T-helper 17 cell (primary cell): ENCODE measurements around the gene MANSC1. TPM values are rescaled to one million over a fixed set of nuclear protein-coding genes. Genes with fewer than 3 reads are reported as not detected.
"Not testable (repeated sequence)": the region's sequence is repeated elsewhere in the genome, so short reads cannot be mapped to it uniquely, and the experiment has no call there.

Source experiments
- ATAC-seq: fragments of 150-1000 bp; cut with Tn5 transposase; 2 replicates; pipeline ENCODE4 v1.10.0; 2021; ENCODE audit warnings: mild to moderate bottlenecking, moderate library complexity
- DNase-seq, 3 donors: peaks; one replicate each; pipeline versions ENCODE4 v3.0.0 to v3.0.0-alpha.2; 2020 to 2021
- H3K9me3 ChIP-seq: one replicate; pipeline ENCODE4 v1.7.0; 2013; ENCODE audit warnings: low read length, mild to moderate bottlenecking; ENCODE audit not compliant: control insufficient read depth, poor library complexity, severe bottlenecking
- H3K27ac Mint-ChIP-seq: one replicate; pipeline ENCODE4 v1.8.0; 2022; ENCODE audit warnings: mild to moderate bottlenecking, moderate library complexity, mixed read lengths
- H3K27me3 Mint-ChIP-seq: one replicate; pipeline ENCODE4 v1.8.0; 2022; ENCODE audit warnings: mixed read lengths
- H3K36me3 Mint-ChIP-seq: one replicate; pipeline ENCODE4 v1.8.0; 2022; ENCODE audit warnings: low read depth, mixed read lengths
- H3K4me1 Mint-ChIP-seq: one replicate; pipeline ENCODE4 v1.8.0; 2022; ENCODE audit warnings: mild to moderate bottlenecking, mixed read lengths
- H3K4me3 Mint-ChIP-seq: one replicate; pipeline ENCODE4 v1.8.0; 2022; ENCODE audit warnings: mild to moderate bottlenecking, moderate library complexity, mixed read lengths
- total RNA-seq, 4 donors: library from RNA in 2 of 4; stranded (reverse) in 2 of 4; gene quantifications; one replicate each; pipeline ENCODE4 v1.2.3 and lab custom pipeline; 2022 to 2026

Gene MANSC1
- total RNA-seq, 2 donors from 2014 or later: 0.12 TPM; not detected in 1

- no peak for DNase-seq
- H3K9me3 ChIP-seq: no peaks in the 10 kb centered on the region
- Mint-ChIP-seq H3K36me3 (peaks cover 6% of the 10 kb centered on the region), H3K27me3 (peaks cover 15% of the 10 kb centered on the region), H3K4me3 (no peak overlapping the region), H3K27ac (no peak overlapping the region), H3K4me1 (peaks cover 18% of the 10 kb centered on the region)
- no peak for ATAC-seq
Measured at GRCh38 chr12:12331896-12332295, 18.1 kb downstream of the MANSC1 start.

- H3K36me3 Mint-ChIP-seq: peaks cover 6% of the 10 kb centered on the region
- peaks cover 18% of the 10 kb centered on the region for H3K4me1 Mint-ChIP-seq
- H3K4me3 Mint-ChIP-seq: no peak overlapping the region
- no peak for DNase-seq
- peak overlapping the region; percentile 24 for H3K27ac Mint-ChIP-seq
- no peak for ATAC-seq
- no peaks in the 10 kb centered on the region for H3K9me3 ChIP-seq
- peaks cover 15% of the 10 kb centered on the region for H3K27me3 Mint-ChIP-seq
Measured at GRCh38 chr12:12331244-12331771, 18.7 kb downstream of the MANSC1 start.

DNA sequence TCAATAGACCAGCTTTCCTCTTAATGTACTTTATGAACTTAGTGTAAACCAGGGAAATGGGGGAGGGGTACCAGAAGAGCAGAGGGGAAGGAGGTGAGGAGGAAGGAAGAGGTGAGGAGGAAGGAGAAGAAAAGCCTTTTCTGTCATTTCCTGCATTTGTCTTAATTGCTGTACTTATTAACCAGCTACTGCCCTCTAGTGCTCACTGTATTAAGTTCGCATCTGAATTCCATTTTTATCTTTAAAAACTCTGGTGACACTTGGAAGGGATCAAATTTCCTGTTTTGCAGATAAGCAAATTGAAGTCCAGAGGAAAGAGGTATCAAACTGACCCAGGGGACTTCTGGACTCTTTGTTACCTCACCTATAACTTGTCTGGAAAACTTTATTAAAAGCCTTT is 22.2 kb downstream of the MANSC1 start:
- ATAC-seq: peak; percentile 79
- no peak overlapping the region for H3K4me3 Mint-ChIP-seq
- no peak for DNase-seq
- H3K36me3 Mint-ChIP-seq: peaks cover 8% of the 10 kb centered on the region
- no peak overlapping the region for H3K27ac Mint-ChIP-seq
- peaks cover 11% of the 10 kb centered on the region for H3K4me1 Mint-ChIP-seq
- H3K27me3 Mint-ChIP-seq: peaks cover 18% of the 10 kb centered on the region
- H3K9me3 ChIP-seq: no peaks in the 10 kb centered on the region

DNA sequence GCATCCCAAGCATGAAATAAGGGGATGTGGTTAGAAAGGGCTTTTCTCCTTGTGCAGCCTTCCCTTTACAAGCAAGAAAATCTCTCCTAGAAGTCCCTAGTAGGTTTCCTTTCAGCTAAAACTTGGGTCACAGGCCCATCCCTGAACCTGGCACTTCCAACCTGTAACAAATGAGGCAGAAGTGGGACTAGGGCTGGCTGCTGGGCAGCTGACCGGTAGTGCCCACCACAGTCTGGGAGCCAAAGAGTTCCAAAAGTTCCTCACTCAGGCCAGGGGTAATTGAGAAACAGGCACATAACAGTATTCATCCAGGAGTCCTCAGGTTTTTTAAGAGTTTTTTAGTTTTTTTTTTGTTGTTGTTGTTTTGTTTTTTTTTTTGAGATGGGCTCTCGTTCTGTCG is 23.8 kb downstream of the MANSC1 start:
- DNase-seq (no peak), ATAC-seq (no peak)
- H3K4me3 Mint-ChIP-seq: no peak overlapping the region
- H3K9me3 ChIP-seq: no peaks in the 10 kb centered on the region
- H3K27ac Mint-ChIP-seq: no peak overlapping the region
- H3K4me1 Mint-ChIP-seq: peaks cover 17% of the 10 kb centered on the region
- peaks cover 18% of the 10 kb centered on the region for H3K27me3 Mint-ChIP-seq
- peaks cover 5% of the 10 kb centered on the region for H3K36me3 Mint-ChIP-seq

DNA sequence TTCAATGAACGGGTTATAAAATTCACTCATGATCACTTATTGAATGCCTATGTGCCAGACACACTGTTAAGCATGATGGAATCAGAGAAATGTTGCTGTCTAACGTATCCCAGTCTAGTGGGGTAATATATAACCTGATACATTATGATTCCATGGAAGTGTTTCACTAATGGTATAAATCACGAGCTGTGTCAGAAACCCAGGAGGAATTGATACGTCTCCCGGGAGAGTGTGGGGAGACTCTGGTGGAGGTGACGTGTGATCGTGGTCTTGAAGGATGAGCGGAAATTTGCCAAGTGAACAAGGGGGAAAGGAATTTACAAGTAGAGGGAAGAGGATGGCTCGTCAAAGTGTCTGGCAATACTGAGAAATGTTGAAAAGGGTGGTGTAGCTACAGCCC is 26.5 kb downstream of the MANSC1 start:
- Mint-ChIP-seq H3K36me3 (peaks cover 4% of the 10 kb centered on the region), H3K27me3 (peaks cover 14% of the 10 kb centered on the region), H3K4me1 (peaks cover 15% of the 10 kb centered on the region), H3K4me3 (no peak overlapping the region), H3K27ac (no peak overlapping the region)
- ATAC-seq: no peak
- DNase-seq: no peak
- H3K9me3 ChIP-seq: no peaks in the 10 kb centered on the region

GRCh38 chr12:12323118-12323517 is 26.9 kb downstream of the MANSC1 start:
- Mint-ChIP-seq H3K27ac (no peak overlapping the region), H3K4me1 (peaks cover 15% of the 10 kb centered on the region), H3K36me3 (peaks cover 4% of the 10 kb centered on the region), H3K27me3 (peaks cover 14% of the 10 kb centered on the region), H3K4me3 (no peak overlapping the region)
- no peaks in the 10 kb centered on the region for H3K9me3 ChIP-seq
- DNase-seq (no peak), ATAC-seq (no peak)

- H3K4me3 Mint-ChIP-seq: no peak overlapping the region
- ATAC-seq: no peak
- H3K9me3 ChIP-seq: no peaks in the 10 kb centered on the region
- peaks cover 4% of the 10 kb centered on the region for H3K36me3 Mint-ChIP-seq
- H3K27me3 Mint-ChIP-seq: peaks cover 14% of the 10 kb centered on the region
- H3K27ac Mint-ChIP-seq: no peak overlapping the region
- no peak for DNase-seq
- peaks cover 8% of the 10 kb centered on the region for H3K4me1 Mint-ChIP-seq
Measured at GRCh38 chr12:12319451-12320183, 30.4 kb downstream of the MANSC1 start.

GRCh38 chr12:12315838-12316237 is 34.2 kb downstream of the MANSC1 start:
- Mint-ChIP-seq H3K36me3 (peaks cover 2% of the 10 kb centered on the region), H3K27me3 (peaks cover 12% of the 10 kb centered on the region), H3K4me3 (no peak overlapping the region), H3K4me1 (peaks cover 2% of the 10 kb centered on the region), H3K27ac (no peak overlapping the region)
- DNase-seq: no peak
- ATAC-seq: no peak
- H3K9me3 ChIP-seq: no peaks in the 10 kb centered on the region

DNA sequence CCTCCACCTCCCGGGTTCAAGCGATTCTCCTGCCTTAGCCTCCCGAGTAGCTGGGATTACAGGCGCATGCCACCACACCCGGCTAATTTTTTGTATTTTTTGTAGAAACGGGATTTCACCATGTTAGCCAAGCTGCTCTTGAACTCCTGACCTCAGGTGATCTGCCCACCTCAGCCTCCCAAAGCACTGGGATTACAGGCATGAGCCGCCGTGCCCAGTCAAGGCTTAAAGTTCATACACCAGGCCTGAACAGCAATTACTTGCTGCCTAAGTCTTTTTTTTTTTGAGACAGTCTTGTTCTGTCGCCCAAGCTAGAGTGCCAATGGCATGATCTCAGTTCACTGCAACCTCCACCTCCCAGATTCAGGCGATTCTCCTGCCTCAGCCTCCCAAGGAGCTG is 39.3 kb downstream of the MANSC1 start:
- not testable (repeated sequence) for H3K4me1 Mint-ChIP-seq, H3K9me3 ChIP-seq, H3K27ac Mint-ChIP-seq, H3K36me3 Mint-ChIP-seq, ATAC-seq, DNase-seq, H3K4me3 Mint-ChIP-seq, H3K27me3 Mint-ChIP-seq

DNA sequence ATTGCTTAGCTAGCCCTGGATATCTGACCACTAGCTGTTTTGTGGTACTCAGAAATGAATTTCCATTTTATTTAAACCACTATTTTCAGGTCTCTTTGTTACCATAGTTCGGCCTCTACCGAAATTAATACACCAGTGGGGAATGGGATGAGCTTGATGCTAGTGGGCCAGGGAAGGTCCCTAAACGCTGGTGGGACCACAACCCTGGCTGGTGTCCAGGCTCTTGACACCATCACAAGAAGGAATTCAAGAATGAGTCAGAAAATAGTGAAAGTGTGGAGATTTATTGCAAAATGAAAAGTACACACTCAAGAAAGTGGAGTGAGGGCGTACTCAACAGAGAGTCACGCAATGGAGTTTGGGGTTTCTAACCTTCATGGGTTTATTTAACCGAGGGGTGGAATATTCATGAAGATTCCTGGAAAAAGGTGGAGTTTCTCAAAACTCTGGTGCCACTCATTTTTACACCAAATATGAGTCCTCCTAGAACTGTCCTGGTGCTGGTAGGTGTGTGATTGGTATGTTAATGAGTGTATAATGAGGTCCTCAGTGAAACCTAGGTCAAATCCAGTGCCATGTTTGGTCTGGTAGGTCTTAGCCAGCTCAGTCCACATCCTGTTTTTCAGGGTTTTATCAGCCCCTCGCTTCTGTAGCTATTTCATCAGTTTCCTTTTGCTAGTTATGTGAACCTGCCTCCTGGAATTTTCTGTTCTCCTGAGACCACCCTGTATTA is 44.3 kb downstream of the MANSC1 start:
- Mint-ChIP-seq H3K27ac (no peak overlapping the region), H3K4me3 (no peak overlapping the region), H3K36me3 (no peaks in the 10 kb centered on the region), H3K4me1 (peaks cover 2% of the 10 kb centered on the region), H3K27me3 (no peaks in the 10 kb centered on the region)
- H3K9me3 ChIP-seq: no peaks in the 10 kb centered on the region
- DNase-seq (no peak), ATAC-seq (no peak)

DNA sequence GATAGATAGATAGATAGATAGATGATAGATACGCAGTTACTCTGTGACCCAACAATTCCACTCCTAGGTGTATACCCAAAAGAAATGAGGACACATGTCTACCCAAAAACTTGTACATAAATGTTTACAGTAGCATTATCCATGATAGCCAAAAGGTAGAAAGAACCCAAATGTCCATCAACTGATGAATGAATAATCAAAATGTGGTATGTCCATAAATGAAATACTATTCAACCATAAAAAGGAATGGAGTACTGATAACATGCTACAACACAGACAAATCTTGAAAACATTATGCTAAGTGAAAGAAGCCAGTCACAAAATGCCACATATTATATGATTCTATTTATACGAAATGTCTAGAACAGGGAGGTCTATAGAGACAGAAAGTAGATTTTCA is 47.1 kb downstream of the MANSC1 start:
- DNase-seq (no peak), ATAC-seq (no peak)
- Mint-ChIP-seq H3K27ac (no peak overlapping the region), H3K36me3 (no peaks in the 10 kb centered on the region), H3K4me1 (peaks cover 2% of the 10 kb centered on the region), H3K27me3 (no peaks in the 10 kb centered on the region), H3K4me3 (no peak overlapping the region)
- H3K9me3 ChIP-seq: no peaks in the 10 kb centered on the region

DNA sequence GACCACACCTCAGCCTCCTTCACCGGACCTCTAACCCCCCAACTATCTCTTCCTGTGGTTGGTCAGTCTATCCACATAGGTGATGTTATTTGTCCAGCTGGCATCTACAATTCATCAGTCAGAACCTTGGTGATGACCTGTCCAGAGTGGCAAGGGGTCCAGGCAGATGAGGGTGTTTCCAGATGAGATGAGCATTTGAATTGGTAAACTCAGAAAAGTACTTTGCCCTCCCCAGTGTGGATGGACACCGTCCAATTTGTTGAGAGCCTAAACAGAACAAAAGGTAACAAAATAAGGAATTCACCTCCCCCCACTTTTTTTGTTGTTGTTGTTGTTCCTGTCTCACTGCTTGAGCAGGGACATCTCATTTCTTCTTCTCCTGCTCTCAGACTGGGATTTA is 48.9 kb downstream of the MANSC1 start:
- Mint-ChIP-seq H3K36me3 (no peaks in the 10 kb centered on the region), H3K27me3 (peaks cover 8% of the 10 kb centered on the region), H3K4me3 (no peak overlapping the region), H3K27ac (no peak overlapping the region), H3K4me1 (peaks cover 2% of the 10 kb centered on the region)
- no peaks in the 10 kb centered on the region for H3K9me3 ChIP-seq
- no peak for ATAC-seq
- DNase-seq: no peak

- ATAC-seq: no peak
- no peaks in the 10 kb centered on the region for H3K9me3 ChIP-seq
- Mint-ChIP-seq H3K27ac (peak overlapping the region; percentile 5), H3K36me3 (no peaks in the 10 kb centered on the region), H3K27me3 (peaks cover 14% of the 10 kb centered on the region), H3K4me1 (no peaks in the 10 kb centered on the region), H3K4me3 (no peak overlapping the region)
- no peak for DNase-seq
Measured at GRCh38 chr12:12297201-12297830, 52.7 kb downstream of the MANSC1 start.
